Suprapubic skin (tissue), 4 donors: ENCODE data around the gene SLC39A7. TPM values are rescaled to one million over a fixed set of nuclear protein-coding genes. Genes with fewer than 3 reads are reported as not detected.
A peak's percentile ranks its signal among the peaks of the same experiment; 100 is the strongest.

Experiments
- DNase-seq, 2 donors: peaks; one replicate each; pipeline ENCODE4 v3.0.0-alpha.2; 2019; ENCODE audit warnings: low spot score in 2 of 2
- H3K27ac ChIP-seq: fragments of 200-600 bp; sonication (generic); one replicate; pipeline ENCODE4 v1.5.1; 2019
- H3K27me3 ChIP-seq: fragments of 200-600 bp; sonication (generic); one replicate; pipeline ENCODE4 v1.5.1; 2019
- H3K36me3 ChIP-seq: fragments of 200-600 bp; sonication (generic); one replicate; pipeline ENCODE4 v1.5.1; 2019
- H3K4me1 ChIP-seq: fragments of 200-600 bp; sonication (generic); one replicate; pipeline ENCODE4 v1.5.1; 2019
- H3K4me3 ChIP-seq: fragments of 200-600 bp; sonication (generic); one replicate; pipeline ENCODE4 v1.5.1; 2019; ENCODE audit warnings: mild to moderate bottlenecking
- H3K9me3 ChIP-seq: fragments of 200-600 bp; sonication (generic); one replicate; pipeline ENCODE4 v1.5.1; 2019
- CTCF ChIP-seq, 2 donors: fragments of 200-600 bp in 1 of 2; fragments of 450-650 bp in 1 of 2; sonication (generic) in 1 of 2; IDR thresholded peaks; one replicate each; pipeline ENCODE4 v1.5.1; 2016 to 2019; ENCODE audit warnings: antibody characterized with exemption in 2 of 2, mild to moderate bottlenecking in 1 of 2, moderate library complexity in 1 of 2
- EP300 ChIP-seq: sonication (generic); formaldehyde crosslinking; IDR thresholded peaks from one replicate; pipeline ENCODE4 v1.6.1; 2017; ENCODE audit warnings: antibody characterized with exemption
- POLR2A ChIP-seq, 2 donors: fragments of 450-650 bp; IDR thresholded peaks; one replicate each; pipeline ENCODE4 v1.6.1; 2017; ENCODE audit warnings: antibody characterized with exemption in 2 of 2, mild to moderate bottlenecking in 2 of 2, moderate library complexity in 2 of 2
- POLR2AphosphoS5 ChIP-seq, 3 donors: sonication (generic); formaldehyde crosslinking; IDR thresholded peaks; one replicate each; pipeline ENCODE4 v1.6.1; 2017; ENCODE audit warnings: antibody characterized with exemption in 3 of 3
- WGBS: methylation state at CpG from one replicate; pipeline ENCODE4 v1.1.5; 2018; 5-methylcytosine and 5-hydroxymethylcytosine counted together
- total RNA-seq, 4 donors: library from RNA; depleted of rRNA; stranded (reverse); fragments of >200 nt; gene quantifications; one replicate each; pipeline ENCODE4 v1.1.0, GENCODE V29; 2016

The SLC39A7 gene
- total RNA-seq, 4 donors from 2014 or later = 29.3 to 46.3 (median 41.9) TPM

GRCh38 chr6:33171016-33171879 lies 29.4 kb upstream of the SLC39A7 start:
- TF ChIP-seq EP300 = no peak
- no peak for TF ChIP-seq CTCF (IDR thresholded peaks at IDR 0.05)
- TF ChIP-seq POLR2A (IDR thresholded peaks at IDR 0.05) = no peak
- no peak for TF ChIP-seq POLR2AphosphoS5 (IDR thresholded peaks at IDR 0.05)
- 79% methylated on average over 11 of the region's 11 CpGs for WGBS
- Histone ChIP-seq H3K4me3 (no peak overlapping the region), H3K27ac (no peak overlapping the region), H3K4me1 (no peaks in the 10 kb centered on the region), H3K27me3 (no peaks in the 10 kb centered on the region), H3K36me3 (no peaks in the 10 kb centered on the region), H3K9me3 (no peaks in the 10 kb centered on the region)
- DNase-seq = no peak

- no peaks in the 10 kb centered on the region for H3K9me3 ChIP-seq
- no peak overlapping the region for H3K4me3 ChIP-seq
- no peaks in the 10 kb centered on the region for H3K4me1 ChIP-seq
- no peaks in the 10 kb centered on the region for H3K36me3 ChIP-seq
- no peaks in the 10 kb centered on the region for H3K27me3 ChIP-seq
- WGBS = 66% methylated on average over 8 of the region's 8 CpGs
- TF ChIP-seq POLR2AphosphoS5 (IDR thresholded peaks at IDR 0.05) = no peak
- no peak for TF ChIP-seq CTCF (IDR thresholded peaks at IDR 0.05)
- no peak for TF ChIP-seq EP300
- TF ChIP-seq POLR2A (IDR thresholded peaks at IDR 0.05) = no peak
- H3K27ac ChIP-seq = no peak overlapping the region
- DNase-seq = no peak
Observed at GRCh38 chr6:33171880-33172687, 28.6 kb upstream of the SLC39A7 start.

- no peaks in the 10 kb centered on the region for H3K27me3 ChIP-seq
- DNase-seq = no peak
- H3K27ac ChIP-seq = no peak overlapping the region
- 72% methylated on average over 16 of the region's 16 CpGs for WGBS
- no peaks in the 10 kb centered on the region for H3K36me3 ChIP-seq
- H3K4me3 ChIP-seq = no peak overlapping the region
- no peaks in the 10 kb centered on the region for H3K9me3 ChIP-seq
- H3K4me1 ChIP-seq = no peaks in the 10 kb centered on the region
- TF ChIP-seq POLR2AphosphoS5 (IDR thresholded peaks at IDR 0.05) = no peak
- TF ChIP-seq CTCF (IDR thresholded peaks at IDR 0.05) = peak; percentile 40 to 62
Observed at GRCh38 chr6:33172688-33173534, 27.8 kb upstream of the SLC39A7 start.

- H3K36me3 ChIP-seq = no peaks in the 10 kb centered on the region
- no peaks in the 10 kb centered on the region for H3K27me3 ChIP-seq
- no peaks in the 10 kb centered on the region for H3K9me3 ChIP-seq
- H3K27ac ChIP-seq = no peak overlapping the region
- 68% methylated on average over 11 of the region's 11 CpGs for WGBS
- DNase-seq = no peak
- TF ChIP-seq CTCF (IDR thresholded peaks at IDR 0.05) (no peak), POLR2A (IDR thresholded peaks at IDR 0.05) (no peak), POLR2AphosphoS5 (IDR thresholded peaks at IDR 0.05) (no peak), EP300 (no peak)
- no peak overlapping the region for H3K4me3 ChIP-seq
- no peaks in the 10 kb centered on the region for H3K4me1 ChIP-seq
Observed at GRCh38 chr6:33173535-33174180, 27.0 kb upstream of the SLC39A7 start.
